Suprapubic skin (tissue), 4 donors: ENCODE results near the gene PDS5A.

Source experiments
- EP300 ChIP-seq: sonication (generic); formaldehyde crosslinking; IDR thresholded peaks from one replicate; pipeline ENCODE4 v1.6.1; 2017; ENCODE audit warnings: antibody characterized with exemption
- POLR2A ChIP-seq, 2 donors: fragments of 450-650 bp; IDR thresholded peaks; one replicate each; pipeline ENCODE4 v1.6.1; 2017; ENCODE audit warnings: antibody characterized with exemption in 2 of 2, mild to moderate bottlenecking in 2 of 2, moderate library complexity in 2 of 2
- POLR2AphosphoS5 ChIP-seq, 3 donors: sonication (generic); formaldehyde crosslinking; IDR thresholded peaks; one replicate each; pipeline ENCODE4 v1.6.1; 2017; ENCODE audit warnings: antibody characterized with exemption in 3 of 3
- TF ChIP-seq, protein P1 (sequence below), 2 donors: fragments of 200-600 bp in 1 of 2; fragments of 450-650 bp in 1 of 2; sonication (generic) in 1 of 2; IDR thresholded peaks; one replicate each; pipeline ENCODE4 v1.5.1; 2016 to 2019; ENCODE audit warnings: antibody characterized with exemption in 2 of 2, mild to moderate bottlenecking in 1 of 2, moderate library complexity in 1 of 2

DNA sequence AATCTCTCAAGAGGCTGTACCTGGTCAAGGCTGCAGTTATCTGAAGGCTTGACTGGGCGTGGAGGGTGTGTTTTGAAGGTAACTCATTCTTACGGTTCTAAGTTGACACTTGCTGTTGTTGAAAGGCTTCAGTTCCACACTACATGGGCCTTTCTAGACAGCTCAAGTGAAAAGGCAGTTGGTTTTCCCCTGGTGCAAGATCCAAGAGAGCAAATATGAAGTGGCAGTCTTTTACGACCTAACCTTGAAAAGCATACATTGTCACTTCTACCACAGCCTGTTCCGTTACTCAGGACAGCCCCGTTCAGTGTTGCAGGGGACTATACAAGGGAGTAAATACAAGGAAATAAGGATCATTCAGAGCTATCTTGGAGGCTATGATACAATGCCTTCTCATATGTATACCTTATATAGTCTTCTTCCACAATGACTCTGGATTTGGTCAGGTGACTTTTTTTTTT lies 46.2 kb downstream of the PDS5A start:
- TF ChIP-seq, protein P1, sequence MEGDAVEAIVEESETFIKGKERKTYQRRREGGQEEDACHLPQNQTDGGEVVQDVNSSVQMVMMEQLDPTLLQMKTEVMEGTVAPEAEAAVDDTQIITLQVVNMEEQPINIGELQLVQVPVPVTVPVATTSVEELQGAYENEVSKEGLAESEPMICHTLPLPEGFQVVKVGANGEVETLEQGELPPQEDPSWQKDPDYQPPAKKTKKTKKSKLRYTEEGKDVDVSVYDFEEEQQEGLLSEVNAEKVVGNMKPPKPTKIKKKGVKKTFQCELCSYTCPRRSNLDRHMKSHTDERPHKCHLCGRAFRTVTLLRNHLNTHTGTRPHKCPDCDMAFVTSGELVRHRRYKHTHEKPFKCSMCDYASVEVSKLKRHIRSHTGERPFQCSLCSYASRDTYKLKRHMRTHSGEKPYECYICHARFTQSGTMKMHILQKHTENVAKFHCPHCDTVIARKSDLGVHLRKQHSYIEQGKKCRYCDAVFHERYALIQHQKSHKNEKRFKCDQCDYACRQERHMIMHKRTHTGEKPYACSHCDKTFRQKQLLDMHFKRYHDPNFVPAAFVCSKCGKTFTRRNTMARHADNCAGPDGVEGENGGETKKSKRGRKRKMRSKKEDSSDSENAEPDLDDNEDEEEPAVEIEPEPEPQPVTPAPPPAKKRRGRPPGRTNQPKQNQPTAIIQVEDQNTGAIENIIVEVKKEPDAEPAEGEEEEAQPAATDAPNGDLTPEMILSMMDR (IDR thresholded peaks at IDR 0.05): no peak
- TF ChIP-seq POLR2AphosphoS5 (IDR thresholded peaks at IDR 0.05): no peak
- TF ChIP-seq POLR2A (IDR thresholded peaks at IDR 0.05): no peak
- no peak for TF ChIP-seq EP300
